H1 (cell line): Measurements from ENCODE around the gene METTL14. TPM values are rescaled to one million over a fixed set of nuclear protein-coding genes. Genes with fewer than 3 reads are reported as not detected.

Experiments used
- BCL11A ChIP-seq, 2 experiments: IDR thresholded peaks; one replicate each; pipeline ENCODE4 v1.6.1; 2011; ENCODE audit warnings: low read depth in 2 of 2, low read length in 2 of 2, mild to moderate bottlenecking in 2 of 2
- EP300 ChIP-seq, 2 experiments: IDR thresholded peaks; 1 replicate in 1 of 2; 2 replicates in 1 of 2; pipeline ENCODE4 v1.6.1; 2011 to 2012; ENCODE audit warnings: low read depth in 2 of 2, low read length in 2 of 2, mild to moderate bottlenecking in 2 of 2, borderline replicate concordance in 1 of 2, inconsistent platforms in 1 of 2, moderate library complexity in 1 of 2
- JUND ChIP-seq: IDR thresholded peaks from 2 replicates; pipeline ENCODE4 v1.6.1; 2011; ENCODE audit warnings: mild to moderate bottlenecking, improper control_type of control experiment, low read length
- NRF1 ChIP-seq: IDR thresholded peaks from 2 replicates; pipeline ENCODE4 v1.6.1; 2011; ENCODE audit warnings: mild to moderate bottlenecking, low read depth, low read length, improper control_type of control experiment
- POLR2A ChIP-seq, 2 experiments: IDR thresholded peaks; 1 replicate in 1 of 2; 2 replicates in 1 of 2; pipeline ENCODE4 v1.6.1; 2011; ENCODE audit warnings: low read depth in 2 of 2, low read length in 2 of 2, mild to moderate bottlenecking in 2 of 2; ENCODE audit errors: control extremely low read depth in 1 of 2
- POU5F1 ChIP-seq: IDR thresholded peaks from 2 replicates; pipeline ENCODE4 v1.6.1; 2011; ENCODE audit warnings: low read depth, mild to moderate bottlenecking, low read length, moderate library complexity
- TAF1 ChIP-seq: IDR thresholded peaks from 2 replicates; pipeline ENCODE4 v1.6.1; 2011; ENCODE audit warnings: mild to moderate bottlenecking, low read depth, low read length
- polyA plus RNA-seq, 7 experiments: library from polyadenylated mRNA; depleted of rRNA in 3 of 7; stranded (reverse) in 5 of 7; unstranded in 2 of 7; fragments of >200 nt in 5 of 7; fragments of 200-250 nt in 2 of 7; gene quantifications; 1 replicate in 5 of 7; 2 replicates in 1 of 7; 4 replicates in 1 of 7; pipeline versions ENCODE4 v1.2.1 to v1.2.3, GENCODE V29; 2011 to 2013; ENCODE audit warnings: missing spikeins in 2 of 7, mixed read lengths in 2 of 7
- total RNA-seq: library from RNA; stranded (reverse); fragmentation: NEBNext Ultra II Directional; extraction: Animal tissue kit (Norgen Biotek cat#: 25700); gene quantifications from 2 replicates; pipeline ENCODE4 v1.2.1, GENCODE V29; 2021
- TF ChIP-seq, protein P1 (sequence below): fragments of 300-600 bp; sonication (generic); IDR thresholded peaks from 2 replicates; pipeline ENCODE4 v1.7.1; 2012; ENCODE audit warnings: low read length, moderate library complexity, mild to moderate bottlenecking, inconsistent platforms; ENCODE audit not compliant: insufficient replicate concordance

METTL14 gene
- total and polyA plus RNA-seq, 2 of the 8 experiments (the other 6 are each of a cell fraction or from before 2014, with no cell fraction given) = 8.8 to 57.3 TPM

- TF ChIP-seq, protein P1, sequence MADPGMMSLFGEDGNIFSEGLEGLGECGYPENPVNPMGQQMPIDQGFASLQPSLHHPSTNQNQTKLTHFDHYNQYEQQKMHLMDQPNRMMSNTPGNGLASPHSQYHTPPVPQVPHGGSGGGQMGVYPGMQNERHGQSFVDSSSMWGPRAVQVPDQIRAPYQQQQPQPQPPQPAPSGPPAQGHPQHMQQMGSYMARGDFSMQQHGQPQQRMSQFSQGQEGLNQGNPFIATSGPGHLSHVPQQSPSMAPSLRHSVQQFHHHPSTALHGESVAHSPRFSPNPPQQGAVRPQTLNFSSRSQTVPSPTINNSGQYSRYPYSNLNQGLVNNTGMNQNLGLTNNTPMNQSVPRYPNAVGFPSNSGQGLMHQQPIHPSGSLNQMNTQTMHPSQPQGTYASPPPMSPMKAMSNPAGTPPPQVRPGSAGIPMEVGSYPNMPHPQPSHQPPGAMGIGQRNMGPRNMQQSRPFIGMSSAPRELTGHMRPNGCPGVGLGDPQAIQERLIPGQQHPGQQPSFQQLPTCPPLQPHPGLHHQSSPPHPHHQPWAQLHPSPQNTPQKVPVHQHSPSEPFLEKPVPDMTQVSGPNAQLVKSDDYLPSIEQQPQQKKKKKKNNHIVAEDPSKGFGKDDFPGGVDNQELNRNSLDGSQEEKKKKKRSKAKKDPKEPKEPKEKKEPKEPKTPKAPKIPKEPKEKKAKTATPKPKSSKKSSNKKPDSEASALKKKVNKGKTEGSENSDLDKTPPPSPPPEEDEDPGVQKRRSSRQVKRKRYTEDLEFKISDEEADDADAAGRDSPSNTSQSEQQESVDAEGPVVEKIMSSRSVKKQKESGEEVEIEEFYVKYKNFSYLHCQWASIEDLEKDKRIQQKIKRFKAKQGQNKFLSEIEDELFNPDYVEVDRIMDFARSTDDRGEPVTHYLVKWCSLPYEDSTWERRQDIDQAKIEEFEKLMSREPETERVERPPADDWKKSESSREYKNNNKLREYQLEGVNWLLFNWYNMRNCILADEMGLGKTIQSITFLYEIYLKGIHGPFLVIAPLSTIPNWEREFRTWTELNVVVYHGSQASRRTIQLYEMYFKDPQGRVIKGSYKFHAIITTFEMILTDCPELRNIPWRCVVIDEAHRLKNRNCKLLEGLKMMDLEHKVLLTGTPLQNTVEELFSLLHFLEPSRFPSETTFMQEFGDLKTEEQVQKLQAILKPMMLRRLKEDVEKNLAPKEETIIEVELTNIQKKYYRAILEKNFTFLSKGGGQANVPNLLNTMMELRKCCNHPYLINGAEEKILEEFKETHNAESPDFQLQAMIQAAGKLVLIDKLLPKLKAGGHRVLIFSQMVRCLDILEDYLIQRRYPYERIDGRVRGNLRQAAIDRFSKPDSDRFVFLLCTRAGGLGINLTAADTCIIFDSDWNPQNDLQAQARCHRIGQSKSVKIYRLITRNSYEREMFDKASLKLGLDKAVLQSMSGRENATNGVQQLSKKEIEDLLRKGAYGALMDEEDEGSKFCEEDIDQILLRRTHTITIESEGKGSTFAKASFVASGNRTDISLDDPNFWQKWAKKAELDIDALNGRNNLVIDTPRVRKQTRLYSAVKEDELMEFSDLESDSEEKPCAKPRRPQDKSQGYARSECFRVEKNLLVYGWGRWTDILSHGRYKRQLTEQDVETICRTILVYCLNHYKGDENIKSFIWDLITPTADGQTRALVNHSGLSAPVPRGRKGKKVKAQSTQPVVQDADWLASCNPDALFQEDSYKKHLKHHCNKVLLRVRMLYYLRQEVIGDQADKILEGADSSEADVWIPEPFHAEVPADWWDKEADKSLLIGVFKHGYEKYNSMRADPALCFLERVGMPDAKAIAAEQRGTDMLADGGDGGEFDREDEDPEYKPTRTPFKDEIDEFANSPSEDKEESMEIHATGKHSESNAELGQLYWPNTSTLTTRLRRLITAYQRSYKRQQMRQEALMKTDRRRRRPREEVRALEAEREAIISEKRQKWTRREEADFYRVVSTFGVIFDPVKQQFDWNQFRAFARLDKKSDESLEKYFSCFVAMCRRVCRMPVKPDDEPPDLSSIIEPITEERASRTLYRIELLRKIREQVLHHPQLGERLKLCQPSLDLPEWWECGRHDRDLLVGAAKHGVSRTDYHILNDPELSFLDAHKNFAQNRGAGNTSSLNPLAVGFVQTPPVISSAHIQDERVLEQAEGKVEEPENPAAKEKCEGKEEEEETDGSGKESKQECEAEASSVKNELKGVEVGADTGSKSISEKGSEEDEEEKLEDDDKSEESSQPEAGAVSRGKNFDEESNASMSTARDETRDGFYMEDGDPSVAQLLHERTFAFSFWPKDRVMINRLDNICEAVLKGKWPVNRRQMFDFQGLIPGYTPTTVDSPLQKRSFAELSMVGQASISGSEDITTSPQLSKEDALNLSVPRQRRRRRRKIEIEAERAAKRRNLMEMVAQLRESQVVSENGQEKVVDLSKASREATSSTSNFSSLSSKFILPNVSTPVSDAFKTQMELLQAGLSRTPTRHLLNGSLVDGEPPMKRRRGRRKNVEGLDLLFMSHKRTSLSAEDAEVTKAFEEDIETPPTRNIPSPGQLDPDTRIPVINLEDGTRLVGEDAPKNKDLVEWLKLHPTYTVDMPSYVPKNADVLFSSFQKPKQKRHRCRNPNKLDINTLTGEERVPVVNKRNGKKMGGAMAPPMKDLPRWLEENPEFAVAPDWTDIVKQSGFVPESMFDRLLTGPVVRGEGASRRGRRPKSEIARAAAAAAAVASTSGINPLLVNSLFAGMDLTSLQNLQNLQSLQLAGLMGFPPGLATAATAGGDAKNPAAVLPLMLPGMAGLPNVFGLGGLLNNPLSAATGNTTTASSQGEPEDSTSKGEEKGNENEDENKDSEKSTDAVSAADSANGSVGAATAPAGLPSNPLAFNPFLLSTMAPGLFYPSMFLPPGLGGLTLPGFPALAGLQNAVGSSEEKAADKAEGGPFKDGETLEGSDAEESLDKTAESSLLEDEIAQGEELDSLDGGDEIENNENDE = no peak
- TF ChIP-seq TAF1 (no peak), NRF1 (no peak), POU5F1 (no peak), EP300 (IDR thresholded peaks at IDR 0.05; ENCODE audit: borderline replicate concordance in 1 of 2, low read depth in 2 of 2, low read length in 2 of 2) (no peak), BCL11A (IDR thresholded peaks at IDR 0.05; ENCODE audit: low read depth in 2 of 2, low read length in 2 of 2) (no peak), POLR2A (IDR thresholded peaks at IDR 0.05; ENCODE audit: control extremely low read depth in 1 of 2, low read depth in 2 of 2, low read length in 2 of 2) (no peak), JUND (no peak)
Measured at GRCh38 chr4:118714682-118715081, 29.5 kb downstream of the METTL14 start (continued).
